ENCODE data around the gene LIN9.

- TF ChIP-seq CTCF (conservative IDR thresholded peaks at IDR 0.05; ENCODE audit: low read depth in 2 of 2) (no peak), EZH2 (IDR thresholded peaks at IDR 0.05; ENCODE audit: low read depth, unreplicated experiment) (no peak), ZNF462 (CRISPR knock-in tag; IDR thresholded peaks at IDR 0.05) (no peak)
These were observed 69.5 kb downstream of the LIN9 start for GRCh38 chr1:226239421-226239820.

All from GM23338 (cell line).